ENCODE results near the gene CNN2. TPM values are rescaled to one million over a fixed set of nuclear protein-coding genes. Genes with fewer than 3 reads are reported as not detected.

CNN2 gene
- total RNA-seq, 1 donor from 2014 or later = 42.3 TPM

GRCh38 chr19:1049106-1049505 lies 22.7 kb downstream of the CNN2 start:
- DNase-seq = no peak

- no peak for DNase-seq
Measured at GRCh38 chr19:1049800-1050199, 23.4 kb downstream of the CNN2 start.

GRCh38 chr19:1050989-1051788 lies 24.8 kb downstream of the CNN2 start:
- DNase-seq = no peak

- no peak for DNase-seq
Measured at GRCh38 chr19:1051791-1052190, 25.4 kb downstream of the CNN2 start.

GRCh38 chr19:1052349-1052975 lies 26.1 kb downstream of the CNN2 start:
- DNase-seq = no peak

GRCh38 chr19:1053176-1054101 lies 27.0 kb downstream of the CNN2 start:
- no peak for DNase-seq

- DNase-seq = no peak
Measured at GRCh38 chr19:1054102-1055027, 28.0 kb downstream of the CNN2 start.

GRCh38 chr19:1055028-1055425 lies 28.6 kb downstream of the CNN2 start:
- DNase-seq = no peak

- DNase-seq = no peak
Measured at GRCh38 chr19:1055886-1056620, 29.6 kb downstream of the CNN2 start.

- DNase-seq = peak; percentile 33
Measured at GRCh38 chr19:1057176-1057855, 30.9 kb downstream of the CNN2 start.

- no peak for DNase-seq
Measured at GRCh38 chr19:1058112-1058511, 31.7 kb downstream of the CNN2 start.

GRCh38 chr19:1060689-1061088 lies 34.3 kb downstream of the CNN2 start:
- no peak for DNase-seq

- no peak for DNase-seq
Measured at GRCh38 chr19:1061987-1062386, 35.6 kb downstream of the CNN2 start.

- no peak for DNase-seq
Measured at GRCh38 chr19:1062387-1063029, 36.1 kb downstream of the CNN2 start.

- no peak for DNase-seq
Measured at GRCh38 chr19:1063030-1063908, 36.9 kb downstream of the CNN2 start.

GRCh38 chr19:1063909-1064660 lies 37.7 kb downstream of the CNN2 start:
- no peak for DNase-seq

- DNase-seq = peak; percentile 66
Measured at GRCh38 chr19:1064661-1065605, 38.5 kb downstream of the CNN2 start.

All from tongue (tissue), 2 donors.